Tibial nerve (tissue), 4 donors: ENCODE results near the gene KCTD16. TPM values are rescaled to one million over a fixed set of nuclear protein-coding genes. Genes with fewer than 3 reads are reported as not detected.

Experiments
- DNase-seq, 2 donors: peaks; one replicate each; pipeline ENCODE4 v3.0.0-alpha.2; 2019; ENCODE audit warnings: low spot score in 2 of 2
- H3K27ac ChIP-seq, 4 donors: fragments of 200-600 bp; sonication (generic) in 3 of 4; one replicate each; pipeline ENCODE4 v1.5.1; 2017 to 2019; ENCODE audit warnings: mild to moderate bottlenecking in 1 of 4
- H3K27me3 ChIP-seq, 2 donors: fragments of 200-600 bp; sonication (generic) in 1 of 2; one replicate each; pipeline versions ENCODE4 v1.5.1 to v1.6.0; 2017 to 2019
- H3K36me3 ChIP-seq, 3 donors: fragments of 200-600 bp; sonication (generic); one replicate each; pipeline ENCODE4 v1.5.1; 2018 to 2019
- H3K4me1 ChIP-seq, 4 donors: fragments of 200-600 bp; sonication (generic) in 3 of 4; one replicate each; pipeline ENCODE4 v1.5.1; 2017 to 2019
- H3K4me3 ChIP-seq, 4 donors: fragments of 200-600 bp; sonication (generic) in 3 of 4; one replicate each; pipeline ENCODE4 v1.5.1; 2017 to 2019; ENCODE audit warnings: mild to moderate bottlenecking in 1 of 4, moderate library complexity in 1 of 4
- H3K9me3 ChIP-seq, 4 donors: fragments of 200-600 bp; sonication (generic) in 3 of 4; one replicate each; pipeline ENCODE4 v1.5.1; 2017 to 2019
- CTCF ChIP-seq, 5 experiments: fragments of 200-600 bp in 3 of 5; fragments of 450-650 bp in 2 of 5; sonication (generic) in 3 of 5; IDR thresholded peaks; one replicate each; pipeline ENCODE4 v1.5.1; 2016 to 2019; ENCODE audit warnings: antibody characterized with exemption in 5 of 5, mild to moderate bottlenecking in 3 of 5, moderate library complexity in 2 of 5
- EP300 ChIP-seq, 2 donors: sonication (generic); formaldehyde crosslinking; IDR thresholded peaks; one replicate each; pipeline ENCODE4 v1.6.1; 2017; ENCODE audit warnings: antibody characterized with exemption in 2 of 2, mild to moderate bottlenecking in 1 of 2
- POLR2A ChIP-seq, 2 donors: fragments of 450-650 bp; IDR thresholded peaks; one replicate each; pipeline ENCODE4 v1.6.1; 2017; ENCODE audit warnings: antibody characterized with exemption in 2 of 2, mild to moderate bottlenecking in 2 of 2, moderate library complexity in 2 of 2
- WGBS, 2 donors: methylation state at CpG; one replicate each; pipeline ENCODE4 v1.1.5; 2018; 5-methylcytosine and 5-hydroxymethylcytosine counted together
- total RNA-seq, 4 donors: library from RNA; depleted of rRNA; stranded (reverse); fragments of >200 nt; gene quantifications; one replicate each; pipeline ENCODE4 v1.1.0, GENCODE V29; 2016

Gene KCTD16
- total RNA-seq, 4 donors from 2014 or later, result under 0.01 to 0.44 (median 0.41) TPM

DNA sequence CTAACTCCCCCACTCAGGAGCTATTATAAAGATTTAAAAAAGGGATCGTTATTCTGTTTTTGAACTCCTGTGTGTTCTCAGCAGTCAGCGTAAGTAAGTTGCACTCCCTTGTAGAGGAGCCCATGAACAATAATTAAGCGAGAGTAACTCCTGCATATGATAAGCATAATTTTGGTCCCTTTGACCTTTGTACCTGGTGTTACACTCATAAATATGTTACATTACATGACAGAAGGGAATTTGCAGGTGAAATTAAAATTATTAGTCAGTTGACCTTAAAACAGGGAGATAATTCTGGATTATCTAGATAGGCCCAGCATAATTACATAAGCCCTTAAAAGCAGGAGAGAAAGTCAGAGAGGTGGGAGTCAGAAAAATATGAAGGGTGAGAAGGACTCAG lies 197.3 kb downstream of the KCTD16 start:
- no peaks in the 10 kb centered on the region for H3K4me1 ChIP-seq

GRCh38 chr5:144368556-144368955 lies 197.9 kb downstream of the KCTD16 start:
- no peak overlapping the region for H3K4me3 ChIP-seq
- TF ChIP-seq POLR2A (IDR thresholded peaks at IDR 0.05), result no peak
- no peak for TF ChIP-seq EP300 (IDR thresholded peaks at IDR 0.05)
- no peaks in the 10 kb centered on the region for H3K4me1 ChIP-seq
- H3K27ac ChIP-seq, result no peak overlapping the region
- WGBS, 2 donors, result 68 to 72% methylated on average over 4 of the region's 4 CpGs
- no peak for DNase-seq
- H3K9me3 ChIP-seq, result no peaks in the 10 kb centered on the region
- H3K27me3 ChIP-seq, result no peaks in the 10 kb centered on the region
- H3K36me3 ChIP-seq, result no peaks in the 10 kb centered on the region

More for the DNA sequence above, 197.3 kb downstream of the KCTD16 start:
- DNase-seq, result no peak
- WGBS, 2 donors, result 79 to 93% methylated on average over 3 of the region's 3 CpGs
- H3K27me3 ChIP-seq, result no peaks in the 10 kb centered on the region
- no peaks in the 10 kb centered on the region for H3K36me3 ChIP-seq
- TF ChIP-seq EP300 (IDR thresholded peaks at IDR 0.05) (no peak), CTCF (IDR thresholded peaks at IDR 0.05) (no peak), POLR2A (IDR thresholded peaks at IDR 0.05) (no peak)
- no peak overlapping the region for H3K4me3 ChIP-seq
- no peaks in the 10 kb centered on the region for H3K9me3 ChIP-seq
- no peak overlapping the region for H3K27ac ChIP-seq

- no peak overlapping the region for H3K27ac ChIP-seq
- no peak overlapping the region for H3K4me3 ChIP-seq
- 68 to 89% methylated on average over 4 of the region's 4 CpGs for WGBS, 2 donors
- no peaks in the 10 kb centered on the region for H3K9me3 ChIP-seq
- TF ChIP-seq CTCF (IDR thresholded peaks at IDR 0.05), result no peak
- H3K4me1 ChIP-seq, result no peaks in the 10 kb centered on the region
- no peak for DNase-seq
- no peaks in the 10 kb centered on the region for H3K27me3 ChIP-seq
- no peaks in the 10 kb centered on the region for H3K36me3 ChIP-seq
Measured at GRCh38 chr5:144369006-144369405, 198.3 kb downstream of the KCTD16 start.

- no peaks in the 10 kb centered on the region for H3K9me3 ChIP-seq
- DNase-seq, result no peak
- TF ChIP-seq EP300 (IDR thresholded peaks at IDR 0.05), result no peak
- TF ChIP-seq POLR2A (IDR thresholded peaks at IDR 0.05), result no peak
- TF ChIP-seq CTCF (IDR thresholded peaks at IDR 0.05), result no peak
- no peaks in the 10 kb centered on the region for H3K27me3 ChIP-seq
- no peaks in the 10 kb centered on the region for H3K36me3 ChIP-seq
- no peaks in the 10 kb centered on the region for H3K4me1 ChIP-seq
- no peak overlapping the region for H3K4me3 ChIP-seq
- WGBS, 2 donors, result 77 to 83% methylated on average over 3 of the region's 3 CpGs
- H3K27ac ChIP-seq, result no peak overlapping the region
Measured at GRCh38 chr5:144370273-144370672, 199.6 kb downstream of the KCTD16 start.

DNA sequence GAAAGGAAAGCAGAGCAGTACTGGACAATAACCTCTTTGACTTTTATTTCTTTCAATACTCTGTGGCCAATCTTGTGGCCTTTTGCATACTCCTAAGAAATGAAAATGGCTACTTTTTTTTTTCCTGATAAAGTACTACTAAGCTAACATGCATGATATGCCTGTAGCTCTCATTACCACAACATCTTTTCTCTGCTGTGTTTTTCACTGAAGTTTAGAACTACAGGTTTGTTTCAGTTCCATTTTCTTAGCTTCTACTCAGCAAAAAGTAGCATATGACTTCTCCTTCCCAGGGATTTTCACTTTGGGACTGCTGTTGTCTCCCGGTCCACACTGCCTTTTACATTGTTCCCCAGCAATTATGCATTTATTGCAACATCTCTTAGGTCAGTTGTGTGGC lies 204.0 kb downstream of the KCTD16 start:
- Histone ChIP-seq H3K4me1 (no peaks in the 10 kb centered on the region), H3K9me3 (no peaks in the 10 kb centered on the region), H3K27ac (no peak overlapping the region), H3K4me3 (no peak overlapping the region), H3K36me3 (no peaks in the 10 kb centered on the region), H3K27me3 (no peaks in the 10 kb centered on the region)
- DNase-seq, result no peak
- 55 to 74% methylated on average over 1 of the region's 1 CpG for WGBS, 2 donors
- no peak for TF ChIP-seq EP300 (IDR thresholded peaks at IDR 0.05)
- TF ChIP-seq CTCF (IDR thresholded peaks at IDR 0.05), result no peak
- no peak for TF ChIP-seq POLR2A (IDR thresholded peaks at IDR 0.05)

DNA sequence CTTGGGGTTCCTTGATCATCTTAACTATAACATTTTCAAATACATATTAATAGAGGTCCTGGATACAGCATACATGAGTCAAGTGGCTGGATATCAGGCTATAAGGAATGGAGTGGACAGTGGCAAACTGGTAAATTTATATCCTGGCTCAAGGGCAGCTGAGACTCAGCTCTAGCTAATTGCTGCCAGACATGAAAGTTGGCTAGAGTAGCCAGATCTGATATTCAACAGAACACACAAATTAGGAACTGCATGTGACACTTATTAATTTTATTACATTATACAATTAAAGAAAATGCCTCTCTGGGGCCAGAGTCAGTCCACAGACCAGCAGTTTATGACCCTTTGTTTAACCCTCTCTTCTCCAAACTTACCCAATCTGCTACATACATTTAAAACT lies 206.5 kb downstream of the KCTD16 start:
- Histone ChIP-seq H3K27ac (no peak overlapping the region), H3K4me1 (no peaks in the 10 kb centered on the region), H3K4me3 (no peak overlapping the region), H3K36me3 (no peaks in the 10 kb centered on the region), H3K9me3 (peaks cover 0 to 10% (median 0%) of the 10 kb centered on the region in 4 donors), H3K27me3 (no peaks in the 10 kb centered on the region)
- no peak for TF ChIP-seq POLR2A (IDR thresholded peaks at IDR 0.05)
- TF ChIP-seq CTCF (IDR thresholded peaks at IDR 0.05), result no peak
- no peak for TF ChIP-seq EP300 (IDR thresholded peaks at IDR 0.05)
- no peak for DNase-seq
